B cell (primary cell): ENCODE measurements around the gene RGS14. TPM values are rescaled to one million over a fixed set of nuclear protein-coding genes. Genes with fewer than 3 reads are reported as not detected.

ENCODE experiments used
- ATAC-seq: fragments of 200-7000 bp; cut with Tn5 transposase; one replicate; pipeline ENCODE4 v1.10.0; 2021; ENCODE audit warnings: low read depth, mild to moderate bottlenecking, moderate number of reproducible peaks, moderate library complexity
- CTCF ChIA-PET: fragments of 350-600 bp; sonication (Branson Sonifier 250); formaldehyde crosslinking; loops from one replicate; lab custom pipeline; 2021; ENCODE audit warnings: antibody characterized with exemption, inconsistent platforms; lab: Charles Lee
- POLR2A ChIA-PET: fragments of 350-600 bp; sonication (Branson Sonifier 250); formaldehyde crosslinking; loops from one replicate; lab custom pipeline; 2021; ENCODE audit warnings: antibody characterized with exemption; lab: Charles Lee
- DNase-seq: peaks from one replicate; pipeline ENCODE4 v3.0.0; 2013
- H2AFZ ChIP-seq: 2 replicates; pipeline ENCODE4 v1.6.1; 2012; ENCODE audit warnings: mild to moderate bottlenecking, low read depth, low read length; ENCODE audit not compliant: insufficient read depth, poor library complexity, severe bottlenecking
- H3K27ac ChIP-seq, 2 donors: 1 replicate in 1 of 2; 2 replicates in 1 of 2; pipeline ENCODE4 v1.5.1; 2012 to 2013; ENCODE audit warnings: low read length in 2 of 2, mild to moderate bottlenecking in 2 of 2, moderate library complexity in 1 of 2
- H3K27me3 ChIP-seq, 4 experiments: fragments of 200-600 bp in 1 of 4; sonication (generic) in 1 of 4; replicated peaks in 1 of 4; 1 replicate in 2 of 4; 2 replicates in 2 of 4; pipeline versions ENCODE4 v1.6.1 to v1.7.0; 2013 to 2016; ENCODE audit warnings: low read length in 3 of 4, mild to moderate bottlenecking in 2 of 4, mixed read lengths in 1 of 4, moderate library complexity in 1 of 4; ENCODE audit not compliant: insufficient read depth in 4 of 4, control insufficient read depth in 3 of 4; ENCODE audit errors: control extremely low read depth in 1 of 4
- H3K36me3 ChIP-seq, 2 experiments: replicated peaks in 1 of 2; 1 replicate in 1 of 2; 2 replicates in 1 of 2; pipeline versions ENCODE4 v1.6.1 to v1.7.1; 2013; ENCODE audit warnings: low read length in 1 of 2; ENCODE audit not compliant: insufficient read depth in 2 of 2, control insufficient read depth in 1 of 2; ENCODE audit errors: control extremely low read depth in 1 of 2, extremely low read depth in 1 of 2
- H3K4me1 ChIP-seq, 2 donors: fragments of 200-600 bp in 1 of 2; sonication (generic) in 1 of 2; 1 replicate in 1 of 2; 2 replicates in 1 of 2; pipeline versions ENCODE4 v1.5.1 to v1.6.1; 2013 to 2017; ENCODE audit warnings: low read length in 2 of 2; ENCODE audit not compliant: control insufficient read depth in 2 of 2, insufficient read depth in 2 of 2
- H3K4me2 ChIP-seq: replicated peaks from 2 replicates; pipeline ENCODE3; 2012; ENCODE audit warnings: mild to moderate bottlenecking, low read depth, low read length; ENCODE audit not compliant: poor library complexity, severe bottlenecking
- H3K4me3 ChIP-seq, 5 experiments: fragments of 200-600 bp in 1 of 5; sonication (generic) in 1 of 5; 1 replicate in 3 of 5; 2 replicates in 2 of 5; pipeline versions ENCODE4 v1.5.1 to v1.7.0; 2011 to 2016; ENCODE audit warnings: low read length in 4 of 5, mild to moderate bottlenecking in 4 of 5, low read depth in 2 of 5, control low read depth in 1 of 5, moderate library complexity in 1 of 5; ENCODE audit not compliant: insufficient read depth in 1 of 5; ENCODE audit errors: control extremely low read depth in 1 of 5, extremely low read depth in 1 of 5
- H3K79me2 ChIP-seq: fragments of 200-600 bp; sonication (generic); one replicate; pipeline ENCODE4 v1.6.0; 2016; ENCODE audit warnings: low read length; ENCODE audit not compliant: control insufficient read depth, insufficient read depth
- H3K9ac ChIP-seq: fragments of 200-600 bp; sonication (generic); 2 replicates; pipeline ENCODE4 v1.6.1; 2017; ENCODE audit warnings: mild to moderate bottlenecking, low read length, moderate library complexity
- H3K9me3 ChIP-seq, 3 donors: one replicate each; pipeline versions ENCODE4 v1.6.1 to v1.7.1; 2013; ENCODE audit warnings: low read length in 2 of 3; ENCODE audit not compliant: control insufficient read depth in 2 of 3, insufficient read depth in 1 of 3; ENCODE audit errors: control extremely low read depth in 1 of 3
- H4K20me1 ChIP-seq: 2 replicates; pipeline ENCODE4 v1.6.0; 2012; ENCODE audit warnings: mild to moderate bottlenecking, low read length; ENCODE audit not compliant: insufficient read depth, control insufficient read depth, poor library complexity, severe bottlenecking
- H3K27ac Mint-ChIP-seq: one replicate; pipeline ENCODE4 v1.8.0; 2021; ENCODE audit warnings: mixed read lengths
- H3K27me3 Mint-ChIP-seq: one replicate; pipeline ENCODE4 v1.8.0; 2021; ENCODE audit warnings: mixed read lengths
- H3K4me1 Mint-ChIP-seq: one replicate; pipeline ENCODE4 v1.8.0; 2021; ENCODE audit warnings: mixed read lengths
- H3K4me3 Mint-ChIP-seq: one replicate; pipeline ENCODE4 v1.8.0; 2021; ENCODE audit warnings: mixed read lengths
- H3K9me3 Mint-ChIP-seq: one replicate; pipeline ENCODE4 v1.8.0; 2022; ENCODE audit warnings: mixed read lengths; ENCODE audit not compliant: insufficient read depth
- CTCF ChIP-seq: fragments of 200-600 bp; IDR thresholded peaks from one replicate; pipeline ENCODE4 v1.8.0; 2022; ENCODE audit warnings: antibody characterized with exemption, mild to moderate bottlenecking
- EZH2 ChIP-seq: IDR thresholded peaks from 2 replicates; pipeline ENCODE4 v1.6.1; 2012; ENCODE audit warnings: borderline replicate concordance, low read depth, mild to moderate bottlenecking, moderate library complexity, low read length; ENCODE audit not compliant: insufficient read depth, poor library complexity, severe bottlenecking
- WGBS: methylation state at CpG from one replicate; pipeline ENCODE4 v1.1.5; 2013; ENCODE audit warnings: missing lambda C conversion rate; ENCODE audit not compliant: insufficient coverage; 5-methylcytosine and 5-hydroxymethylcytosine counted together
- intact Hi-C: fragments of 100-400 bp; cut with micrococcal nuclease; formaldehyde crosslinking; loops from one replicate; pipeline ENCODE4 v1.10.0; 2022
- polyA plus RNA-seq: library from polyadenylated mRNA; depleted of rRNA; stranded (reverse); fragments of >200 nt; gene quantifications from 2 replicates; pipeline ENCODE4 v1.2.3, GENCODE V29; 2012
- total RNA-seq, 2 donors: library from RNA; stranded (reverse); fragments of 120-200 nt in 1 of 2; gene quantifications; 1 replicate in 1 of 2; 2 replicates in 1 of 2; pipeline versions ENCODE4 v1.2.3 to v1.2.4, GENCODE V29; 2013 to 2022

RGS14 gene
- total and polyA plus RNA-seq, 2 donors (not counting 1 experiment from before 2014, with no cell fraction given): 85.8 to 184 TPM

- Histone ChIP-seq H3K36me3 (peaks cover 5 to 27% of the 10 kb centered on the region in 2 experiments), H3K4me3 (no peak overlapping the region), H3K9me3 (no peaks in the 10 kb centered on the region), H2AFZ (no peak overlapping the region), H3K27me3 (no peaks in the 10 kb centered on the region), H3K79me2 (peaks cover 65% of the 10 kb centered on the region), H3K27ac (no peak overlapping the region), H3K9ac (no peak overlapping the region), H4K20me1 (peaks cover 22% of the 10 kb centered on the region), H3K4me1 (peaks cover 24 to 30% of the 10 kb centered on the region in 2 donors), H3K4me2 (peak overlapping the region; percentile 86)
- ChIA-PET POLR2A (no interaction called here), CTCF (interaction anchor here (1.7 kb wide), 1 partner anchor 32 kb away, joined by 3 read pairs; no protein-coding TSS in a partner anchor)
- WGBS: 86% methylated on average over 5 of the region's 5 CpGs
- DNase-seq: no peak
- Mint-ChIP-seq H3K4me3 (peak overlapping the region; percentile 96), H3K4me1 (peaks cover 53% of the 10 kb centered on the region), H3K9me3 (no peaks in the 10 kb centered on the region), H3K27me3 (no peaks in the 10 kb centered on the region), H3K27ac (peak overlapping the region; percentile 83)
- intact Hi-C loops: loop anchor here (2.0 kb wide), 1 partner anchor 251 kb away; the partner anchor contains the start of gene B4GALT7
- ATAC-seq: no peak
- TF ChIP-seq CTCF (no peak), EZH2 (no peak)
Observed at GRCh38 chr5:177349762-177350161, 8.0 kb upstream of the RGS14 start.

GRCh38 chr5:177350776-177351391 is 6.8 kb upstream of the RGS14 start:
- CTCF ChIA-PET: interaction anchor here (0.9 to 3.0 kb wide), 11 partner anchors 10 to 106 kb away, joined by 3 to 16 read pairs (median 5); no protein-coding TSS in a partner anchor
- Histone ChIP-seq H3K9me3 (no peaks in the 10 kb centered on the region), H3K9ac (peak overlapping the region; percentile 93), H3K79me2 (peaks cover 57% of the 10 kb centered on the region), H2AFZ (peak overlapping the region; percentile 92), H3K4me1 (peaks cover 26 to 31% of the 10 kb centered on the region in 2 donors), H3K36me3 (peaks cover 5 to 25% of the 10 kb centered on the region in 2 experiments), H3K27ac (peak overlapping the region; percentile 87 to 93), H3K4me3 (peak overlapping the region; percentile 85 to 97 (median 90)), H3K27me3 (no peaks in the 10 kb centered on the region), H4K20me1 (peaks cover 22% of the 10 kb centered on the region), H3K4me2 (peak overlapping the region; percentile 86)
- 1% methylated on average over 14 of the region's 19 CpGs for WGBS
- H3K27me3 Mint-ChIP-seq: no peaks in the 10 kb centered on the region
- peak overlapping the region; percentile 100 for H3K27ac Mint-ChIP-seq
- intact Hi-C loops: loop anchor here (1.0 to 2.0 kb wide), 4 partner anchors 51 to 250 kb away; partner anchors contain the start of genes B4GALT7, GRK6 and NSD1
- POLR2A ChIA-PET: interaction anchor here (0.9 to 1.7 kb wide), 10 partner anchors 10 to 704 kb away, joined by 3 to 14 read pairs (median 4); partner anchors contain the start of genes B4GALT7, PRELID1, RAB24 and TSPAN17
- DNase-seq (no peak), ATAC-seq (no peak)
- no peaks in the 10 kb centered on the region for H3K9me3 Mint-ChIP-seq
- TF ChIP-seq CTCF (no peak), EZH2 (no peak)
- H3K4me3 Mint-ChIP-seq: peak overlapping the region; percentile 96
- peaks cover 59% of the 10 kb centered on the region for H3K4me1 Mint-ChIP-seq
